Adrenal gland (tissue), 5 donors: ENCODE measurements around the gene PTPRQ.

Experiments used
- CTCF ChIP-seq, 6 experiments: fragments of 450-650 bp in 4 of 6; fragments of 200-600 bp in 2 of 6; sonication (generic) in 1 of 6; IDR thresholded peaks; 1 replicate in 5 of 6; 2 replicates in 1 of 6; pipeline versions ENCODE4 v1.5.1 to v1.8.0; 2016 to 2021; ENCODE audit warnings: antibody characterized with exemption in 6 of 6, mild to moderate bottlenecking in 2 of 6, moderate library complexity in 1 of 6
- POLR2A ChIP-seq, 2 donors: fragments of 450-650 bp; IDR thresholded peaks; one replicate each; pipeline ENCODE4 v1.6.1; 2017; ENCODE audit warnings: antibody characterized with exemption in 2 of 2, mild to moderate bottlenecking in 2 of 2, moderate library complexity in 1 of 2
- donor health status: DM: no; HTN: no; CAD: no.

- no peak for TF ChIP-seq CTCF (IDR thresholded peaks at IDR 0.05)
- TF ChIP-seq POLR2A (IDR thresholded peaks at IDR 0.05), result no peak
These were observed 218.6 kb downstream of the PTPRQ start for GRCh38 chr12:80662586-80662985.
